ENCODE data around the gene ATP9A. TPM values are rescaled to one million over a fixed set of nuclear protein-coding genes. Genes with fewer than 3 reads are reported as not detected.

Gene ATP9A
- total RNA-seq, 1 donor from 2014 or later = 25.2 TPM

GRCh38 chr20:51697096-51697826 is 70.9 kb downstream of the ATP9A start:
- Histone ChIP-seq H3K4me3 (no peak overlapping the region), H3K27ac (replicated peaks) (no peak overlapping the region), H3K4me1 (peaks cover 14% of the 10 kb centered on the region), H3K36me3 (peaks cover 6% of the 10 kb centered on the region), H3K27me3 (ENCODE audit: low read depth) (no peaks in the 10 kb centered on the region), H3K9me3 (replicated peaks) (no peaks in the 10 kb centered on the region)
- intact Hi-C loops (cut with micrococcal nuclease) = no loop called here
- TF ChIP-seq, protein P1, sequence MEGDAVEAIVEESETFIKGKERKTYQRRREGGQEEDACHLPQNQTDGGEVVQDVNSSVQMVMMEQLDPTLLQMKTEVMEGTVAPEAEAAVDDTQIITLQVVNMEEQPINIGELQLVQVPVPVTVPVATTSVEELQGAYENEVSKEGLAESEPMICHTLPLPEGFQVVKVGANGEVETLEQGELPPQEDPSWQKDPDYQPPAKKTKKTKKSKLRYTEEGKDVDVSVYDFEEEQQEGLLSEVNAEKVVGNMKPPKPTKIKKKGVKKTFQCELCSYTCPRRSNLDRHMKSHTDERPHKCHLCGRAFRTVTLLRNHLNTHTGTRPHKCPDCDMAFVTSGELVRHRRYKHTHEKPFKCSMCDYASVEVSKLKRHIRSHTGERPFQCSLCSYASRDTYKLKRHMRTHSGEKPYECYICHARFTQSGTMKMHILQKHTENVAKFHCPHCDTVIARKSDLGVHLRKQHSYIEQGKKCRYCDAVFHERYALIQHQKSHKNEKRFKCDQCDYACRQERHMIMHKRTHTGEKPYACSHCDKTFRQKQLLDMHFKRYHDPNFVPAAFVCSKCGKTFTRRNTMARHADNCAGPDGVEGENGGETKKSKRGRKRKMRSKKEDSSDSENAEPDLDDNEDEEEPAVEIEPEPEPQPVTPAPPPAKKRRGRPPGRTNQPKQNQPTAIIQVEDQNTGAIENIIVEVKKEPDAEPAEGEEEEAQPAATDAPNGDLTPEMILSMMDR (IDR thresholded peaks at IDR 0.05; ENCODE audit: borderline replicate concordance) = no peak
- DNase-seq = no peak

- no peaks in the 10 kb centered on the region for H3K27me3 ChIP-seq (ENCODE audit: low read depth)
- TF ChIP-seq, protein P1 (IDR thresholded peaks at IDR 0.05; ENCODE audit: borderline replicate concordance) = no peak
- peaks cover 14% of the 10 kb centered on the region for H3K4me1 ChIP-seq
- no peak for DNase-seq
- H3K27ac ChIP-seq (replicated peaks) = no peak overlapping the region
- peaks cover 11% of the 10 kb centered on the region for H3K36me3 ChIP-seq
- no peak overlapping the region for H3K4me3 ChIP-seq
- intact Hi-C loops (cut with micrococcal nuclease) = no loop called here
- H3K9me3 ChIP-seq (replicated peaks) = no peaks in the 10 kb centered on the region
These were observed 71.7 kb downstream of the ATP9A start for GRCh38 chr20:51696304-51697071.

GRCh38 chr20:51695574-51696303 is 72.5 kb downstream of the ATP9A start:
- no peak for DNase-seq

GRCh38 chr20:51692806-51693400 is 75.3 kb downstream of the ATP9A start:
- Histone ChIP-seq H3K4me3 (no peak overlapping the region), H3K36me3 (peaks cover 30% of the 10 kb centered on the region), H3K27me3 (ENCODE audit: low read depth) (no peaks in the 10 kb centered on the region), H3K4me1 (peaks cover 14% of the 10 kb centered on the region), H3K27ac (replicated peaks) (no peak overlapping the region), H3K9me3 (replicated peaks) (no peaks in the 10 kb centered on the region)
- TF ChIP-seq, protein P1 (IDR thresholded peaks at IDR 0.05; ENCODE audit: borderline replicate concordance) = no peak
- intact Hi-C loops (cut with micrococcal nuclease) = no loop called here
- DNase-seq = no peak

More at GRCh38 chr20:51695574-51696303, 72.5 kb downstream of the ATP9A start:
- Histone ChIP-seq H3K27me3 (ENCODE audit: low read depth) (no peaks in the 10 kb centered on the region), H3K27ac (replicated peaks) (no peak overlapping the region), H3K4me1 (peaks cover 14% of the 10 kb centered on the region), H3K9me3 (replicated peaks) (no peaks in the 10 kb centered on the region), H3K4me3 (no peak overlapping the region), H3K36me3 (peaks cover 11% of the 10 kb centered on the region)
- TF ChIP-seq, protein P1 (IDR thresholded peaks at IDR 0.05; ENCODE audit: borderline replicate concordance) = no peak
- intact Hi-C loops (cut with micrococcal nuclease) = no loop called here

- intact Hi-C loops (cut with micrococcal nuclease) = no loop called here
- peaks cover 9% of the 10 kb centered on the region for H3K4me1 ChIP-seq
- no peaks in the 10 kb centered on the region for H3K27me3 ChIP-seq (ENCODE audit: low read depth)
- TF ChIP-seq, protein P1 (IDR thresholded peaks at IDR 0.05; ENCODE audit: borderline replicate concordance) = no peak
- no peak for DNase-seq
- no peak overlapping the region for H3K27ac ChIP-seq (replicated peaks)
- peaks cover 33% of the 10 kb centered on the region for H3K36me3 ChIP-seq
- no peak overlapping the region for H3K4me3 ChIP-seq
- no peaks in the 10 kb centered on the region for H3K9me3 ChIP-seq (replicated peaks)
These were observed 76.5 kb downstream of the ATP9A start for GRCh38 chr20:51691703-51692102.
